ENCODE measurements around the gene NOS2. TPM values are rescaled to one million over a fixed set of nuclear protein-coding genes. Genes with fewer than 3 reads are reported as not detected.
"Not testable (repeated sequence)": the region's sequence is repeated elsewhere in the genome, so short reads cannot be mapped to it uniquely, and the experiment has no call there.

The NOS2 gene
- total RNA-seq, 1 experiment from 2014 or later = not detected

DNA sequence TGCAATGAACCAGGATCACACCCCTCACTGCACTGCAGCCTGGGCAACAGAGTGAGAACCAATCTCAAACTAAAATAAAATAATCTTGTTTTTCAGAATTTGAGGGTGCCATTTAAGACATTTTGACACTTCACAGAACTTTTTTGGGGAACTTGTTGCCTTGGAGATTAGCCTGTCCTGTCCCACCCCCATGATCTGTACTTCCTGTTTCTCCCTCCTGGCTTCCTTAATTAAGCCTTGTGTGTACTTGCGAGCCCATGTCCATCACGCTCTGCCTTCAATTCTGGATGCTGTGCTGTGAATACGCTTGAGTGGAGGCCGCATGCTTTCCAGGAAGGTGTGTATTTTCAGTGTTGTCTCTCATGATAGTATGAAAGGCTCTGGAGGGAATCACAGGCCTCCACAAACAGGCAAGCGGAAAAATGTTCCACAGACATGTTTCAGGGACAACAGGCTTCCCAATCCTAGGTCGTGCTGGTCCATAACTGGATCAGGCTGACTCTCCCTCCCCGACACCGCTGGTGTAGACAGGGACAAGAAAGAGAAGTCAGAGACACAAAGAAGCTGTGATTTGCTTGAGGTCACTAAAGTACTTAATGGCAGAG, 56.9 kb downstream of the NOS2 start:
- no peaks in the 10 kb centered on the region for H3K27me3 ChIP-seq (ENCODE audit: insufficient read depth, low read depth)
- H2AFZ ChIP-seq = no peak overlapping the region
- H3K9me3 ChIP-seq (ENCODE audit: insufficient read depth, low read depth) = no peaks in the 10 kb centered on the region
- no peaks in the 10 kb centered on the region for H3K4me1 ChIP-seq (replicated peaks; ENCODE audit: insufficient read depth)
- ChIA-PET POLR2A (ENCODE audit: unreplicated experiment) (interaction anchor here (0.6 kb wide), 1 partner anchor 111 kb away, joined by 3 read pairs; no protein-coding TSS in a partner anchor), CTCF (no interaction called here)
- H3K4me2 ChIP-seq = no peak overlapping the region
- H4K20me1 ChIP-seq (ENCODE audit: insufficient read depth) = no peaks in the 10 kb centered on the region
- no peak for DNase-seq
- H3K27ac ChIP-seq = no peak overlapping the region
- H3K36me3 ChIP-seq (ENCODE audit: low read depth) = no peaks in the 10 kb centered on the region
- TF ChIP-seq, protein P1, sequence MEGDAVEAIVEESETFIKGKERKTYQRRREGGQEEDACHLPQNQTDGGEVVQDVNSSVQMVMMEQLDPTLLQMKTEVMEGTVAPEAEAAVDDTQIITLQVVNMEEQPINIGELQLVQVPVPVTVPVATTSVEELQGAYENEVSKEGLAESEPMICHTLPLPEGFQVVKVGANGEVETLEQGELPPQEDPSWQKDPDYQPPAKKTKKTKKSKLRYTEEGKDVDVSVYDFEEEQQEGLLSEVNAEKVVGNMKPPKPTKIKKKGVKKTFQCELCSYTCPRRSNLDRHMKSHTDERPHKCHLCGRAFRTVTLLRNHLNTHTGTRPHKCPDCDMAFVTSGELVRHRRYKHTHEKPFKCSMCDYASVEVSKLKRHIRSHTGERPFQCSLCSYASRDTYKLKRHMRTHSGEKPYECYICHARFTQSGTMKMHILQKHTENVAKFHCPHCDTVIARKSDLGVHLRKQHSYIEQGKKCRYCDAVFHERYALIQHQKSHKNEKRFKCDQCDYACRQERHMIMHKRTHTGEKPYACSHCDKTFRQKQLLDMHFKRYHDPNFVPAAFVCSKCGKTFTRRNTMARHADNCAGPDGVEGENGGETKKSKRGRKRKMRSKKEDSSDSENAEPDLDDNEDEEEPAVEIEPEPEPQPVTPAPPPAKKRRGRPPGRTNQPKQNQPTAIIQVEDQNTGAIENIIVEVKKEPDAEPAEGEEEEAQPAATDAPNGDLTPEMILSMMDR (conservative IDR thresholded peaks at IDR 0.05) = no peak
- no peak for TF ChIP-seq EZH2 (IDR thresholded peaks at IDR 0.05; ENCODE audit: low read depth)
- intact Hi-C loops (cut with micrococcal nuclease; ENCODE audit: unreplicated experiment) = no loop called here
- no peak overlapping the region for H3K4me3 ChIP-seq
- no TSS peak for BruUV-seq (replicated peaks)
- no peaks in the 10 kb centered on the region for H3K79me2 ChIP-seq (ENCODE audit: low read depth)
- no peaks in the 10 kb centered on the region for H3F3A ChIP-seq (ENCODE audit: insufficient read depth, low read depth)
- no peaks in the 10 kb centered on the region for H3K9me2 ChIP-seq (ENCODE audit: insufficient read depth)

DNA sequence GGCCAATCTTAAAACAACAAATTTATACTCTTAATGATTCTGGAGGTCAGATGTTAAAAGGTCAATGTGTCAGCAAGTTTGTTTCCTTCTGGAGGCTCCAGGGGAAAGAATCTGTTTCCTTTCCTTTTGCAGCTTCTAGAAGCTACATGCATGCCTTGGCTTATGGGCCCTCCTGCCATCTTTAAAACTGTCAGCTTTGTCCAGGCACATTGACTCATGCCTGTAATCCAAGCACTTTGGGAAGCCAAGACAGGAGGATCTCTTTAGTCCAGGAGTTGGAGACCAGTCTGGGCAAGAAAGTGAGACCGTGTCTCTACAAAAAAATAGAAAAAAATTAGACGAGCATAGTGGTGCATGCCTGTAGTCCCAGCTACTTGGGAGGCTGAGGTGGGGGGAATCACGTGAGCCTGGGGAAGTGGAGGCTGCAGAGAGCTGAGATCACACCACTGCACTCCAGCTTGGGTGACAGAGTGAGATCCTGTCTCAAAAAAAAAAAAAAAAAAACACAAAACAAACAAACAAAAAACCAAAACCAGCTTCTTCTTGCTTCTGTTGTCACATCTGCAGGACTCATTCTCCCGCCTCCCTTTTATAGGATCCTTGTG, 58.3 kb downstream of the NOS2 start:
- no peak for DNase-seq
- no peak overlapping the region for H2AFZ ChIP-seq
- no peaks in the 10 kb centered on the region for H3K27me3 ChIP-seq (ENCODE audit: insufficient read depth, low read depth)
- POLR2A ChIA-PET (ENCODE audit: unreplicated experiment) = no interaction called here
- H3K4me3 ChIP-seq = no peak overlapping the region
- TF ChIP-seq, protein P1 (conservative IDR thresholded peaks at IDR 0.05) = no peak
- no peak for TF ChIP-seq EZH2 (IDR thresholded peaks at IDR 0.05; ENCODE audit: low read depth)
- no peak overlapping the region for H3K4me2 ChIP-seq
- no peaks in the 10 kb centered on the region for H3K9me3 ChIP-seq (ENCODE audit: insufficient read depth, low read depth)
- no peaks in the 10 kb centered on the region for H4K20me1 ChIP-seq (ENCODE audit: insufficient read depth)
- H3K4me1 ChIP-seq (replicated peaks; ENCODE audit: insufficient read depth) = no peaks in the 10 kb centered on the region
- no peaks in the 10 kb centered on the region for H3K36me3 ChIP-seq (ENCODE audit: low read depth)
- H3K9me2 ChIP-seq (ENCODE audit: insufficient read depth) = no peaks in the 10 kb centered on the region
- H3K27ac ChIP-seq = no peak overlapping the region
- H3K79me2 ChIP-seq (ENCODE audit: low read depth) = no peaks in the 10 kb centered on the region
- no TSS peak for BruUV-seq (replicated peaks)
- CTCF ChIA-PET = no interaction called here
- intact Hi-C loops (cut with micrococcal nuclease; ENCODE audit: unreplicated experiment) = no loop called here
- no peaks in the 10 kb centered on the region for H3F3A ChIP-seq (ENCODE audit: insufficient read depth, low read depth)

DNA sequence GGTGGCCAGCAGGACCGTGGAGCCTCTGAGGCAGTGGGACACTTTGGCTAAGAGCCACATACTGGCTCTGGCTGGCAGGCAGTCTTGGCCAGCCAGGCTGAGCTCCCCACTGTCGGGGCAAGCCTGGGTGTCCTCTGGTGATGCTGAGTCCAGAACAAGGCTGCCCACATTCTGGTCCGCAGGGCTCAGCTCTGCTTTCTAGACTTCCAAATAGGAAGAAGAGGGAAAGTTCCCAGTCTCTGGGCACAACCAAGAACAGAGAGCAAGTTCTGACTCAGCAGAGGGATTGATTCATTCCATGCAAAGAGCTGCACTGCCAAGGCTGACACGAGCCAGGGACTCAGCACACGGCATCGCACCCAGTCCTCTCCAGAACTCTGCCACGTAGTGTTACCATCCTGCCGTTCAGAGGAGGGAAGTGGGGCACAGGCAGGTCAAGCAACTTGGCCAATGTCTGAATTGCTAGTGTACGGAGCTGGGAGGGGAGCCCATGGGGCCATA, 58.9 kb downstream of the NOS2 start:
- H3K4me2 ChIP-seq = no peak overlapping the region
- intact Hi-C loops (cut with micrococcal nuclease; ENCODE audit: unreplicated experiment) = no loop called here
- H3K4me3 ChIP-seq = no peak overlapping the region
- no peaks in the 10 kb centered on the region for H3F3A ChIP-seq (ENCODE audit: insufficient read depth, low read depth)
- no peaks in the 10 kb centered on the region for H3K79me2 ChIP-seq (ENCODE audit: low read depth)
- no peak for DNase-seq
- H3K27ac ChIP-seq = no peak overlapping the region
- no peak overlapping the region for H2AFZ ChIP-seq
- CTCF ChIA-PET = no interaction called here
- no peaks in the 10 kb centered on the region for H3K36me3 ChIP-seq (ENCODE audit: low read depth)
- H3K9me2 ChIP-seq (ENCODE audit: insufficient read depth) = no peaks in the 10 kb centered on the region
- POLR2A ChIA-PET (ENCODE audit: unreplicated experiment) = no interaction called here
- no peaks in the 10 kb centered on the region for H4K20me1 ChIP-seq (ENCODE audit: insufficient read depth)
- no peaks in the 10 kb centered on the region for H3K4me1 ChIP-seq (replicated peaks; ENCODE audit: insufficient read depth)
- H3K9me3 ChIP-seq (ENCODE audit: insufficient read depth, low read depth) = no peaks in the 10 kb centered on the region
- H3K27me3 ChIP-seq (ENCODE audit: insufficient read depth, low read depth) = no peaks in the 10 kb centered on the region
- BruUV-seq (replicated peaks) = no TSS peak
- TF ChIP-seq, protein P1 (conservative IDR thresholded peaks at IDR 0.05) = no peak
- no peak for TF ChIP-seq EZH2 (IDR thresholded peaks at IDR 0.05; ENCODE audit: low read depth)

DNA sequence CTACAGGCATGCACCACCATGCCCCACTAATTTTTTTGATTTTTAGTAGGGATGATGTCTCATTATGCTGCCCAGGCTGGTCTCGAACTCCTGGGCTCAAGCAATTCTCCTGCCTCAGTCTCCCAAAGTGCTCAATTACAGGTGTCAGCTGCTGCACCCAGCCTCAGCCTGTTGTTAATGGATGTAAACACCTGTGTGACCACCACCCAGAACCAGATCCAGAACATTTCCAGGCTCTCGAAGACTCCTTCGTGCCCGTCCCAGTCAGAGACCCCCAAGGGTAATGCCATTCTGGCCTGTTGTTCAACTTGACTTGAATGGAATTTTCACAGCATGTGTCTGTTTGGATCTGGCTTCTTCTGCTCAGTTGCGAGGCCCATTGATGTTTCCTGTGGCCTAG, 59.8 kb downstream of the NOS2 start:
- H3K4me3 ChIP-seq; H3K27ac ChIP-seq; POLR2A ChIA-PET (ENCODE audit: unreplicated experiment); H3K4me2 ChIP-seq; H3K79me2 ChIP-seq (ENCODE audit: low read depth); H2AFZ ChIP-seq; H3F3A ChIP-seq (ENCODE audit: insufficient read depth, low read depth); DNase-seq; H3K4me1 ChIP-seq (replicated peaks; ENCODE audit: insufficient read depth); H3K9me3 ChIP-seq (ENCODE audit: insufficient read depth, low read depth); H4K20me1 ChIP-seq (ENCODE audit: insufficient read depth); H3K36me3 ChIP-seq (ENCODE audit: low read depth); intact Hi-C loops (cut with micrococcal nuclease; ENCODE audit: unreplicated experiment); BruUV-seq (replicated peaks); H3K9me2 ChIP-seq (ENCODE audit: insufficient read depth); CTCF ChIA-PET; H3K27me3 ChIP-seq (ENCODE audit: insufficient read depth, low read depth): not testable (repeated sequence)

Data from PC-9 (cell line).